Measurements from ENCODE around the gene SLC4A11. TPM values are rescaled to one million over a fixed set of nuclear protein-coding genes. Genes with fewer than 3 reads are reported as not detected.

Gene SLC4A11
- total RNA-seq, 4 donors from 2014 or later, result 4.5 to 26.0 (median 14.0) TPM

- no peak for TF ChIP-seq POLR2A (IDR thresholded peaks at IDR 0.05)
- TF ChIP-seq, protein P1, sequence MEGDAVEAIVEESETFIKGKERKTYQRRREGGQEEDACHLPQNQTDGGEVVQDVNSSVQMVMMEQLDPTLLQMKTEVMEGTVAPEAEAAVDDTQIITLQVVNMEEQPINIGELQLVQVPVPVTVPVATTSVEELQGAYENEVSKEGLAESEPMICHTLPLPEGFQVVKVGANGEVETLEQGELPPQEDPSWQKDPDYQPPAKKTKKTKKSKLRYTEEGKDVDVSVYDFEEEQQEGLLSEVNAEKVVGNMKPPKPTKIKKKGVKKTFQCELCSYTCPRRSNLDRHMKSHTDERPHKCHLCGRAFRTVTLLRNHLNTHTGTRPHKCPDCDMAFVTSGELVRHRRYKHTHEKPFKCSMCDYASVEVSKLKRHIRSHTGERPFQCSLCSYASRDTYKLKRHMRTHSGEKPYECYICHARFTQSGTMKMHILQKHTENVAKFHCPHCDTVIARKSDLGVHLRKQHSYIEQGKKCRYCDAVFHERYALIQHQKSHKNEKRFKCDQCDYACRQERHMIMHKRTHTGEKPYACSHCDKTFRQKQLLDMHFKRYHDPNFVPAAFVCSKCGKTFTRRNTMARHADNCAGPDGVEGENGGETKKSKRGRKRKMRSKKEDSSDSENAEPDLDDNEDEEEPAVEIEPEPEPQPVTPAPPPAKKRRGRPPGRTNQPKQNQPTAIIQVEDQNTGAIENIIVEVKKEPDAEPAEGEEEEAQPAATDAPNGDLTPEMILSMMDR (IDR thresholded peaks at IDR 0.05), result no peak
- no peak for DNase-seq (ENCODE audit: low spot score in 2 of 2)
- intact Hi-C loops (cut with DNase I; ENCODE audit: low total_unique reads), result no loop called here
- 84 to 86% methylated on average over 21 to 32 of the region's 32 CpGs for WGBS, 2 donors
- H3K4me3 ChIP-seq (ENCODE audit: low read depth, poor library complexity, severe bottlenecking), result no peak overlapping the region
Measured at GRCh38 chr20:3233131-3233990, 5.6 kb downstream of the SLC4A11 start.

GRCh38 chr20:3231889-3232588 is 7.0 kb downstream of the SLC4A11 start:
- no peak for DNase-seq (ENCODE audit: low spot score in 2 of 2)
- no peak overlapping the region for H3K4me3 ChIP-seq (ENCODE audit: low read depth, poor library complexity, severe bottlenecking)
- intact Hi-C loops (cut with DNase I; ENCODE audit: low total_unique reads), result no loop called here
- TF ChIP-seq, protein P1 (IDR thresholded peaks at IDR 0.05), result peak in 1 of 3 donors; percentile 74
- TF ChIP-seq POLR2A (IDR thresholded peaks at IDR 0.05), result no peak
- WGBS, 2 donors, result 95% methylated on average over 14 to 15 of the region's 15 CpGs

DNA sequence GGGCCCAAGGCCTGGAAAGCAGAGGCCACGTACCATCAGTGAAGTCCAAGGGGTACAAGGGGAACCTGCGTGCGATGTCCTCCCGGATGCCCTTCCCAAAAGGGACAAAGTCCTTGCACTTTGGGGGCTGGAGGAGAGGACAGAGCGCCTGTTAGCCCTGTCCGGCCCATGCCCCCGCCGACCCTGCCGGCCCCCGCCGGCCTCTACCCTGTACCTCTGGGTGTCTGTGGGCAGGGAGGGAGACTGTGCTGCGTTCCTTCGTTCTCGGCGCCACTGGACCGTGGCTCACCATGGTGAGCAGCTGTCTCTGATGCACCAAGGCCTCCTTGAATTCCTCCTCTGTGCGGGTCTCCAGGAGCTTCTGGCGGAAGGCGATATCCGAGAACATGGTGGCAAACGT is 7.9 kb downstream of the SLC4A11 start:
- no peak overlapping the region for H3K4me3 ChIP-seq (ENCODE audit: low read depth, poor library complexity, severe bottlenecking)
- TF ChIP-seq POLR2A (IDR thresholded peaks at IDR 0.05), result no peak
- TF ChIP-seq, protein P1 (IDR thresholded peaks at IDR 0.05), result no peak
- intact Hi-C loops (cut with DNase I; ENCODE audit: low total_unique reads), result no loop called here
- DNase-seq (ENCODE audit: low spot score in 2 of 2), result no peak
- WGBS, 2 donors, result 94 to 97% methylated on average over 21 of the region's 21 CpGs

DNA sequence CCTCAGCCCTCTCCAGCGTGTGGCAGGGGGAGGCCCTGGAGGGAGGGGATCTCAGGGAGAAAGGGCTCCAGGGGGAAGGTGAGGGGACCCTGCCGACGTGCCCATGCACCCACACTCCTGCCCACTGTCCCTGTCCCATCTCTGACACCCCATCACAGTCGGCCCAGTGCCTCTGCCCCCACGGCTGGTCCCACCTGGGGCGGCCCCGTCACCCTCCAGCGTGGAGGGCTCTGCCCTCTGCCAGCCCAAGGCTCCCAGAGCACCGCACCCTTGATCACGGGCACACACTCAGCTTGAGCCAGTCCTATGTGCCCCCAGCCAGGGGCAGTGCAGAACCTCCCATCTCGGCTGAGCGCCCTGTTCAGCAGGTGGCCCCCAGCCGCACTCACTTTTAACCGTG is 9.2 kb downstream of the SLC4A11 start:
- WGBS, 2 donors, result 90 to 93% methylated on average over 11 to 14 of the region's 14 CpGs
- intact Hi-C loops (cut with DNase I; ENCODE audit: low total_unique reads), result loop anchor here (10.0 kb wide), 1 partner anchor 85 kb away; no protein-coding TSS in a partner anchor
- DNase-seq (ENCODE audit: low spot score in 2 of 2), result no peak
- TF ChIP-seq, protein P1 (IDR thresholded peaks at IDR 0.05), result no peak
- no peak for TF ChIP-seq POLR2A (IDR thresholded peaks at IDR 0.05)
- no peak overlapping the region for H3K4me3 ChIP-seq (ENCODE audit: low read depth, poor library complexity, severe bottlenecking)

DNA sequence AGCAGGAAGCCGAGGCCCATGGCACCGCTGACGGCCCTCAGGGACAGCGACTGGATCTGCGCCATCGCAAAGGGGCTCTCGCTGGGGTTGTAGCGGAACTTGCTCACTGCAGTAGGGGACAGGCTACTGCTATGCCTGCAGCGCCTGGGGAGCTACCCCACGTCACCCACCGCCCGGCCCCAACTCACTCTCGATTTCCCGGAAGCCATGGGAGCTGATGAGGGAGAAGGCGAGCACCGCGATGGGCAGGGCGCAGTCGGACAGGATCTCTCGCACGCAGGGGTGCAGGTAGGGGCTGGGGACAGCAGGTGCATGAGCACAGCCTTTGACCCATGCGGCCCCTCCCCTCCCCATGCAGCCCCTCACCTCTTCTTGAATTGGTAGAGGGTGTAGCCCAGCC is 9.8 kb downstream of the SLC4A11 start:
- DNase-seq (ENCODE audit: low spot score in 2 of 2), result peak in 1 of 2 donors; percentile 84
- intact Hi-C loops (cut with DNase I; ENCODE audit: low total_unique reads), result loop anchor here (10.0 kb wide), 1 partner anchor 86 kb away; no protein-coding TSS in a partner anchor
- TF ChIP-seq POLR2A (IDR thresholded peaks at IDR 0.05), result no peak
- TF ChIP-seq, protein P1 (IDR thresholded peaks at IDR 0.05), result no peak
- H3K4me3 ChIP-seq (ENCODE audit: low read depth, poor library complexity, severe bottlenecking), result no peak overlapping the region
- WGBS, 2 donors, result 95% methylated on average over 19 to 21 of the region's 22 CpGs

All from lower leg skin (tissue), 4 donors.